ENCODE results near the gene TUBB2A.

The TUBB2A gene

DNA sequence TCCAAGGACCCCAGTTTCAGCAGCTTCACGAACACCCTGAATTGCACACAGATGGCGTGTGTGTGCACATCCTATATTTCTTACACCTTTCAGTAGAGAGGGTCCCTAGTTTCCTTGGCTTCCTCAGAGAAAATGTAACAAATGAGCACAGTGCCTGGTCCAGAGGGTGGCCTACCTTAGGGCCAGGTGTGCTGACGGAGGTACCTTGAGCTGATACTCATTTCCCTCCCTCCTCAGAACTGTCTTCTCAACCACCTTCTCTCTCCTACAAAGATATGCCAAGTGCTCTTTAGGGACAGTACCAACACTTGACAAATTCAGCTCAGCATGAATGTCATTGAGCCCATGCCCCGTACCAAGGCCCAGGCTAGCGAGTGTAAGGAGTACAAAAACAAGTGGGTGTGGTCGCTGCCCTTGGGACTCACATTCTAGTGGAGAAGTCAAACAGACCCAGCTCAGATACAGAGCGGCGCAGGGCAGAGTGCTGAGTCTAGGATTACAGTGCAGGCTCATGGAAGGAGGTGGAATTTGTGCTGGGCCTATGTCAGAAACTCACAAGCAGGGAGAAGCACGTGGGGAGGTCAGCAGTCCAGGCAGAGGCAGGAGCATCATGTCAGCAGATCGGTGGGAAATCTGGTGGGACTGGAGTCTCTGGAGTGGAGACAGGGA is 48.5 kb downstream of the TUBB2A start:
- Histone ChIP-seq H3K36me3 (ENCODE audit: low read length) (peaks cover 41% of the 10 kb centered on the region), H3K79me2 (ENCODE audit: insufficient read depth, low read length) (no peaks in the 10 kb centered on the region), H3F3A (ENCODE audit: insufficient read depth) (no peaks in the 10 kb centered on the region), H3K4me3 (ENCODE audit: insufficient read depth, low read length, poor library complexity, severe bottlenecking) (no peak overlapping the region), H3K4me2 (ENCODE audit: low read depth, low read length, poor library complexity, severe bottlenecking) (no peak overlapping the region), H3K9me2 (replicated peaks; ENCODE audit: insufficient read depth, low read length) (no peaks in the 10 kb centered on the region), H3K9ac (ENCODE audit: low read length) (no peak overlapping the region), H3K27me3 (ENCODE audit: low read length) (no peaks in the 10 kb centered on the region), H4K20me1 (ENCODE audit: low read depth, low read length) (no peaks in the 10 kb centered on the region), H2AFZ (ENCODE audit: low read depth, low read length, severe bottlenecking) (no peak overlapping the region), H3K9me3 (ENCODE audit: insufficient read depth, low read length) (no peaks in the 10 kb centered on the region), H3K27ac (ENCODE audit: low read depth, low read length) (no peak overlapping the region)
- no peak for TF ChIP-seq EZH2phosphoT487 (conservative IDR thresholded peaks at IDR 0.05; ENCODE audit: low read length)
- TF ChIP-seq, protein P1, sequence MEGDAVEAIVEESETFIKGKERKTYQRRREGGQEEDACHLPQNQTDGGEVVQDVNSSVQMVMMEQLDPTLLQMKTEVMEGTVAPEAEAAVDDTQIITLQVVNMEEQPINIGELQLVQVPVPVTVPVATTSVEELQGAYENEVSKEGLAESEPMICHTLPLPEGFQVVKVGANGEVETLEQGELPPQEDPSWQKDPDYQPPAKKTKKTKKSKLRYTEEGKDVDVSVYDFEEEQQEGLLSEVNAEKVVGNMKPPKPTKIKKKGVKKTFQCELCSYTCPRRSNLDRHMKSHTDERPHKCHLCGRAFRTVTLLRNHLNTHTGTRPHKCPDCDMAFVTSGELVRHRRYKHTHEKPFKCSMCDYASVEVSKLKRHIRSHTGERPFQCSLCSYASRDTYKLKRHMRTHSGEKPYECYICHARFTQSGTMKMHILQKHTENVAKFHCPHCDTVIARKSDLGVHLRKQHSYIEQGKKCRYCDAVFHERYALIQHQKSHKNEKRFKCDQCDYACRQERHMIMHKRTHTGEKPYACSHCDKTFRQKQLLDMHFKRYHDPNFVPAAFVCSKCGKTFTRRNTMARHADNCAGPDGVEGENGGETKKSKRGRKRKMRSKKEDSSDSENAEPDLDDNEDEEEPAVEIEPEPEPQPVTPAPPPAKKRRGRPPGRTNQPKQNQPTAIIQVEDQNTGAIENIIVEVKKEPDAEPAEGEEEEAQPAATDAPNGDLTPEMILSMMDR (IDR thresholded peaks at IDR 0.05; ENCODE audit: insufficient read depth, low read length, poor library complexity, severe bottlenecking) = no peak

Data from SU-DHL-6 (cell line).